Mesothelial cell of epicardium (in vitro differentiated cells): Measurements from ENCODE around the gene OSBPL5. TPM values are rescaled to one million over a fixed set of nuclear protein-coding genes. Genes with fewer than 3 reads are reported as not detected.

Source experiments
- DNase-seq, 2 experiments: peaks; one replicate each; pipeline ENCODE4 v3.0.0; 2021; ENCODE audit warnings: low spot score in 2 of 2; ENCODE audit not compliant: unreplicated experiment in 2 of 2
- H3K27ac Mint-ChIP-seq: 2 replicates; pipeline ENCODE4 v1.8.0; 2021; ENCODE audit warnings: mixed read lengths
- H3K27me3 Mint-ChIP-seq: 2 replicates; pipeline ENCODE4 v1.8.0; 2021; ENCODE audit warnings: low read depth, mixed read lengths
- H3K36me3 Mint-ChIP-seq: 2 replicates; pipeline ENCODE4 v1.8.0; 2021; ENCODE audit warnings: mixed read lengths
- H3K4me1 Mint-ChIP-seq: 2 replicates; pipeline ENCODE4 v1.8.0; 2021; ENCODE audit warnings: mixed read lengths
- H3K4me3 Mint-ChIP-seq: 2 replicates; pipeline ENCODE4 v1.8.0; 2021; ENCODE audit warnings: mild to moderate bottlenecking, moderate library complexity, mixed read lengths
- H3K9me3 Mint-ChIP-seq: 2 replicates; pipeline ENCODE4 v1.8.0; 2021; ENCODE audit warnings: mixed read lengths
- total RNA-seq: library from RNA; stranded (reverse); gene quantifications from 3 replicates; pipeline ENCODE4 v1.2.1, GENCODE V29; 2021
- TF ChIP-seq, protein P1 (sequence below): fragments of 200-600 bp; sonication (generic); IDR thresholded peaks from one replicate; pipeline ENCODE4 v1.5.0; 2021; ENCODE audit warnings: antibody characterized with exemption; ENCODE audit not compliant: unreplicated experiment

Gene OSBPL5
- total RNA-seq, 1 donor from 2014 or later = 37.1 TPM

DNA sequence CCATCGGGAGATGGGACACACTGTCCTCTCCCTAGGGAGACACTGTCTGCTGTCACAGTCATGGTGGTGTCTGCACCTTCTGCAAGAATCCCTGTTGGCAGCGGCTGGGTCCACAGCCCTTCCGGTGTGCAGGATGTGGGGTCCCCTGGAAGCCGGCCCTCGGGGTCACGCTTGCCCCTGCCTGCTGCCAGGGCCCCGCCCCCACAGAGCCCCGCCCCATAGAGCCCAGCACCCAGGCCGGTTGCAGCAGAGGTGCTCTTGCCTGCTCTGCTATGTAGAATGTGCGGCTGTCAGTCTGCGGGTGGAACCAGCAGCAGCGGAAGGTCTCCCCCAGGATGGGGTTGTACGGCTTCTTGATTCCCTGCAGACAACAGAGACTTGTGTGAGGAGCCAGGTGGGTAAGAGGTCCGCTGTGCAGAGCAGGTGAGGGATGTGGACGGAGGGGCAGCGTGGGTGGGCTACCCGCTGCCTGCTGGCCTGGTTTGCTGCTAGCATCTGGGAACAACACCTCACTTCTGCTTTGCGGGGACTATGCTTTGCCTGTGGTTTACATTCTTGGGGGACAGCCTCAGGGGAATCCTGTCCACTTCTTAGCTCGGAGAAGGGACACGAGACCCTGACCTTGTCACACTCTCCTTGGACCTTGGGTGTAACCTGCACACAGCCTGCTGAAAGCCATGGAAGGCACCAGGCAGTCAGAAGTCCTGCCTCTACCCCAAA is 63.0 kb downstream of the OSBPL5 start:
- no peak overlapping the region for H3K27ac Mint-ChIP-seq
- H3K4me3 Mint-ChIP-seq = no peak overlapping the region

DNA sequence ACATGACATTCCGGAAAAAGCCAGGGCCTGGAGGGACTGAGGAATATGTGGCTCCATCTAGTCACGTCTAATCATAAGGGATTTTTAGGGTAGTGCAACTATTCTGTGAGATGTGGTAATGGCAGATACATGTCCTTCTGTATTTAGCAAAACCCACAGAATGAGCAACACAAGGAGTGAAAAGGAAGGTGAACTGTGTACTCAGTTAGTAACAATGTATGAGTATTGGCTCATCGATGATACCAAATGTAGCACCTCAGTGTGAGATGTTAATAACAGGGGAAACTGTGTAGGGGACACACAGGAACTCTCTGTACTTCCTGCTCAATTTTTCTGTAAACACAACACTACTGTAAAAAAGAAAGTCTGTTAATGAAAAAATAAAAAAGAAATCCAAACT is 65.9 kb downstream of the OSBPL5 start:
- Mint-ChIP-seq H3K4me1 (no peaks in the 10 kb centered on the region), H3K27ac (no peak overlapping the region), H3K36me3 (peaks cover 28% of the 10 kb centered on the region), H3K4me3 (no peak overlapping the region), H3K27me3 (no peaks in the 10 kb centered on the region), H3K9me3 (no peaks in the 10 kb centered on the region)
- DNase-seq = no peak
- TF ChIP-seq, protein P1, sequence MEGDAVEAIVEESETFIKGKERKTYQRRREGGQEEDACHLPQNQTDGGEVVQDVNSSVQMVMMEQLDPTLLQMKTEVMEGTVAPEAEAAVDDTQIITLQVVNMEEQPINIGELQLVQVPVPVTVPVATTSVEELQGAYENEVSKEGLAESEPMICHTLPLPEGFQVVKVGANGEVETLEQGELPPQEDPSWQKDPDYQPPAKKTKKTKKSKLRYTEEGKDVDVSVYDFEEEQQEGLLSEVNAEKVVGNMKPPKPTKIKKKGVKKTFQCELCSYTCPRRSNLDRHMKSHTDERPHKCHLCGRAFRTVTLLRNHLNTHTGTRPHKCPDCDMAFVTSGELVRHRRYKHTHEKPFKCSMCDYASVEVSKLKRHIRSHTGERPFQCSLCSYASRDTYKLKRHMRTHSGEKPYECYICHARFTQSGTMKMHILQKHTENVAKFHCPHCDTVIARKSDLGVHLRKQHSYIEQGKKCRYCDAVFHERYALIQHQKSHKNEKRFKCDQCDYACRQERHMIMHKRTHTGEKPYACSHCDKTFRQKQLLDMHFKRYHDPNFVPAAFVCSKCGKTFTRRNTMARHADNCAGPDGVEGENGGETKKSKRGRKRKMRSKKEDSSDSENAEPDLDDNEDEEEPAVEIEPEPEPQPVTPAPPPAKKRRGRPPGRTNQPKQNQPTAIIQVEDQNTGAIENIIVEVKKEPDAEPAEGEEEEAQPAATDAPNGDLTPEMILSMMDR = no peak

More for the DNA sequence above, 63.0 kb downstream of the OSBPL5 start:
- H3K36me3 Mint-ChIP-seq = peaks cover 20% of the 10 kb centered on the region
- TF ChIP-seq, protein P1 = no peak
- peak in 1 of 2 experiments; percentile 24 for DNase-seq
- H3K9me3 Mint-ChIP-seq = no peaks in the 10 kb centered on the region
- no peaks in the 10 kb centered on the region for H3K27me3 Mint-ChIP-seq
- no peaks in the 10 kb centered on the region for H3K4me1 Mint-ChIP-seq

DNA sequence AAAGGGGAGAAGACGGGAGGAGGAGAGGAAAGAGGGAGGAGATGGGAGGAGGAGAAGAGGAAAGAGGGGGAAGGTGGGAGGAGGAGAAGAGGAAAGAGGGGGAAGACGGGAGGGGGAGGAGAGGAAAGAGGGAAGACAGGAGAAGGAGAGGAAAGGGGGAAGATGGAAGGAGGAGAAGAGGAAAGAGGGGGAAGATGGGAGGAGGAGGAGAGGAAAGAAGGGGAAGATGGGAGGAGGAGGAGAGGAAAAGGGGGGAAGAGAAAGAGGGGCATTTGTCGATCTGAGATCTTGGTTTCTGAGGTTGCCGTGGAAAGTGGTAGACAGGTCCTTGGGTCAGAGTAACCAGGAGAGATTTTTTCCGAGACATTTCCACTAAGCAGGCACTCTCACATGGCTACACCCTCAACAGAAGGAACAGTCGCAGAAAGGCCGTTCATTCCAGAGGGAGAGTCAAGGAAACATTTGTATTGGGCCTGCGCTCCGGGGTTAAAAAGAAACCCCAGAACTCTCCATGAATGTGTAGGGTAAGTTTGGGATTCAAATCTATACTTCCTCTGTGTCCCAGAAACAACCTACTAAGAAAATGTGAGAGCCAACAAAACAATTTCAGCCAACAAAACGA is 68.1 kb downstream of the OSBPL5 start:
- Mint-ChIP-seq H3K4me3 (no peak overlapping the region), H3K27me3 (no peaks in the 10 kb centered on the region), H3K27ac (no peak overlapping the region), H3K4me1 (no peaks in the 10 kb centered on the region), H3K9me3 (no peaks in the 10 kb centered on the region), H3K36me3 (peaks cover 31% of the 10 kb centered on the region)
- TF ChIP-seq, protein P1 = no peak
- no peak for DNase-seq

DNA sequence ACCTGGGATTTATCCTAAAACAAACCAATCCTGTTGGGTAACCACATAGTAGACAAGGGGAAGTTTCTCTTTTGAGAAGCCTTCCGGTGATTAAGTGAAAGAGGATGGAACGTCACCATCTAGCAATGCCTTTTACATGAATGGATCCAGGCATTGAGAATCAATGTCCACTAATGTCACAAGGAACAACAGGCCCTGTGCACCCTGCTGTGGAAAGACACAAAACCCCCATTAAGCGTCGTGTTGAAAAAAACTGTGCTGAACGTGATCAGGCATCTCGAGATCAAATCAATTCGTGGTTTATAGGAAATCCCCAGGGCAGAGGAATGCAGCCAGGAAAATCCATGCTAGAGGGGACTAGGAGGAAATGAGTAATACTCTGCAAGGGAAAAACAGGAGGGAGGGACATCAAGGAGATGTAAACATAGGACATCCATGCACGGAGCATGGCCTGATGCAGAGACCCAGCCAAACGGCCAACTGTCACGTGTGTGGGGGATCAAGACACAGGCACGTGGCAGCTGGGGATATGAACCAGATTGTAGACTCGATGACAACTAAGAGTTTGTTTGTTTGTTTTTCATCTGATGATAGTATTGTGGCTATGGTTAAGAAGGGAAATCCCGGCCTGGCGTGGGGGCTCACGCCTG is 69.3 kb downstream of the OSBPL5 start:
- no peaks in the 10 kb centered on the region for H3K4me1 Mint-ChIP-seq
- no peaks in the 10 kb centered on the region for H3K9me3 Mint-ChIP-seq
- TF ChIP-seq, protein P1 = no peak
- peaks cover 32% of the 10 kb centered on the region for H3K36me3 Mint-ChIP-seq
- no peaks in the 10 kb centered on the region for H3K27me3 Mint-ChIP-seq
- H3K27ac Mint-ChIP-seq = peak overlapping the region; percentile 43
- peak in 1 of 2 experiments; percentile 27 for DNase-seq
- no peak overlapping the region for H3K4me3 Mint-ChIP-seq

DNA sequence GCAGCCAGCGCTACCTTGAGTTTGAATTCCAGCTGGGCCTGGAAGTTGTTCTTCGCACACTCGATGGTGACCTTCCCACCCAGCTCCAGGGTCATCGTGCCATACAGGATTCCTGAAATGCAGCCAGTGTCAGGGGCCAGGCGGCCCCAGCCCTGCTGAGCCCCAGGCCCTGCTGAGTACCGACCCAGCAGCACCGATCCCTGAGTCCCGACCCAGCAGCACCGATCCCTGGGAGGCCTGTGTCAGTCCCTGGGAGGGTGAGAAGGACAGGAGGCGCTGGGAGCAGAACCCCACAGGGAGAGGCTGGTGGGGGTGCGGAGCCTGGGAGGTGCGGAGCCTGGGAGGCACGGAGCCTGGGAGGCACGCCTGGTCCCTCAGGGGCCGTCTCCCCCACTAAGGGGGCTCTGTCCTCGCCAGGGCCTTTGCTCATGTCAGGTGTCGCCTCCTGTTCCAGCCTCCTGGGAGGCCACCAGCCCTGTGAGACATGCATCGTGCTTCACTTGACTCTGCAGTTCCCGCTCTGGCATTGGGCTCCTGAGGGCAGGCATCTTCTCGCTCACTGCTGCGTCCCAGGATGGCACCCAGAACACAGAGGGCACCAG is 70.8 kb downstream of the OSBPL5 start:
- DNase-seq = no peak
- H3K27ac Mint-ChIP-seq = no peak overlapping the region
- no peak overlapping the region for H3K4me3 Mint-ChIP-seq
- H3K9me3 Mint-ChIP-seq = no peaks in the 10 kb centered on the region
- TF ChIP-seq, protein P1 = no peak
- H3K27me3 Mint-ChIP-seq = no peaks in the 10 kb centered on the region
- no peaks in the 10 kb centered on the region for H3K4me1 Mint-ChIP-seq
- peaks cover 29% of the 10 kb centered on the region for H3K36me3 Mint-ChIP-seq
